Mesenchymal stem cell (in vitro differentiated cells and primary cell): ENCODE measurements around the gene BPIFB3.

ENCODE experiments used
- DNase-seq: peaks from one replicate; pipeline ENCODE4 v3.0.0-alpha.2; 2013
- H2AFZ ChIP-seq: one replicate; pipeline ENCODE4 v1.6.1; 2013; ENCODE audit warnings: low read depth, mild to moderate bottlenecking, control low read depth, inconsistent platforms, low read length, moderate library complexity
- H2AK5ac ChIP-seq: 2 replicates; pipeline ENCODE4 v1.6.1; 2013; ENCODE audit warnings: low read length, moderate library complexity, mild to moderate bottlenecking, inconsistent platforms; ENCODE audit not compliant: severe bottlenecking
- H2BK120ac ChIP-seq: one replicate; pipeline ENCODE4 v1.6.1; 2013; ENCODE audit warnings: low read depth, mild to moderate bottlenecking, inconsistent platforms, low read length, moderate library complexity
- H2BK12ac ChIP-seq, 2 experiments: one replicate each; pipeline ENCODE4 v1.6.1; 2013; ENCODE audit warnings: inconsistent platforms in 2 of 2, low read length in 2 of 2, mild to moderate bottlenecking in 2 of 2, moderate library complexity in 2 of 2, control low read depth in 1 of 2
- H2BK15ac ChIP-seq: one replicate; pipeline ENCODE4 v1.6.1; 2013; ENCODE audit warnings: mild to moderate bottlenecking, low read depth, inconsistent platforms; ENCODE audit not compliant: poor library complexity, severe bottlenecking
- H2BK5ac ChIP-seq: 2 replicates; pipeline ENCODE4 v1.6.1; 2013; ENCODE audit warnings: low read depth, mild to moderate bottlenecking, low read length, control low read depth, inconsistent platforms; ENCODE audit not compliant: poor library complexity, severe bottlenecking
- H3K14ac ChIP-seq, 2 experiments: one replicate each; pipeline ENCODE4 v1.6.1; 2013; ENCODE audit warnings: inconsistent platforms in 2 of 2, low read length in 2 of 2, control low read depth in 1 of 2, mild to moderate bottlenecking in 1 of 2, moderate library complexity in 1 of 2
- H3K18ac ChIP-seq, 2 experiments: one replicate each; pipeline ENCODE4 v1.6.1; 2013; ENCODE audit warnings: inconsistent platforms in 2 of 2, low read length in 2 of 2, control low read depth in 1 of 2, low read depth in 1 of 2, mild to moderate bottlenecking in 1 of 2
- H3K23ac ChIP-seq, 2 experiments: one replicate each; pipeline ENCODE4 v1.6.1; 2013; ENCODE audit warnings: inconsistent platforms in 2 of 2, low read length in 2 of 2, mild to moderate bottlenecking in 2 of 2, moderate library complexity in 2 of 2, control low read depth in 1 of 2
- H3K27ac ChIP-seq: 2 replicates; pipeline ENCODE4 v1.5.1; 2013; ENCODE audit warnings: mild to moderate bottlenecking, moderate library complexity, low read length, control low read depth, inconsistent platforms; ENCODE audit not compliant: poor library complexity, severe bottlenecking
- H3K27me3 ChIP-seq, 2 experiments: 2 replicates each; pipeline versions ENCODE4 v1.6.1 to v1.7.0; 2013; ENCODE audit warnings: low read length in 2 of 2, mild to moderate bottlenecking in 2 of 2, moderate library complexity in 2 of 2, control low read depth in 1 of 2, inconsistent platforms in 1 of 2; ENCODE audit not compliant: control insufficient read depth in 1 of 2, insufficient read depth in 1 of 2
- H3K36me3 ChIP-seq, 2 experiments: 2 replicates each; pipeline versions ENCODE4 v1.6.1 to v1.7.0; 2013; ENCODE audit warnings: low read length in 2 of 2, control low read depth in 1 of 2, inconsistent platforms in 1 of 2, low read depth in 1 of 2, mild to moderate bottlenecking in 1 of 2; ENCODE audit not compliant: insufficient read depth in 2 of 2, control insufficient read depth in 1 of 2
- H3K4ac ChIP-seq, 2 experiments: one replicate each; pipeline ENCODE4 v1.6.1; 2013; ENCODE audit warnings: inconsistent platforms in 2 of 2, low read length in 2 of 2, mild to moderate bottlenecking in 2 of 2, moderate library complexity in 2 of 2, control low read depth in 1 of 2, low read depth in 1 of 2
- H3K4me1 ChIP-seq: 2 replicates; pipeline ENCODE4 v1.6.1; 2013; ENCODE audit warnings: low read depth, low read length, control low read depth; ENCODE audit not compliant: control insufficient read depth, insufficient read depth
- H3K4me2 ChIP-seq: 2 replicates; pipeline ENCODE4 v1.6.1; 2013; ENCODE audit warnings: low read length, mild to moderate bottlenecking, inconsistent platforms; ENCODE audit not compliant: poor library complexity, severe bottlenecking
- H3K4me3 ChIP-seq, 2 experiments: 2 replicates each; pipeline versions ENCODE4 v1.5.1 to v1.7.0; 2013; ENCODE audit warnings: low read length in 2 of 2, mild to moderate bottlenecking in 2 of 2, control low read depth in 1 of 2, low read depth in 1 of 2; ENCODE audit not compliant: insufficient read depth in 1 of 2
- H3K79me1 ChIP-seq: replicated peaks from 2 replicates; pipeline ENCODE4 v1.6.1; 2013; ENCODE audit warnings: mild to moderate bottlenecking, control low read depth, low read length, inconsistent platforms; ENCODE audit not compliant: poor library complexity, severe bottlenecking
- H3K9ac ChIP-seq: 2 replicates; pipeline ENCODE4 v1.7.0; 2013; ENCODE audit warnings: mild to moderate bottlenecking, low read length, moderate library complexity
- H3K9me3 ChIP-seq: 2 replicates; pipeline ENCODE4 v1.7.0; 2013; ENCODE audit warnings: mild to moderate bottlenecking, low read length; ENCODE audit not compliant: control insufficient read depth
- H4K8ac ChIP-seq: one replicate; pipeline ENCODE4 v1.6.1; 2013; ENCODE audit warnings: inconsistent platforms, mild to moderate bottlenecking, low read length, moderate library complexity
- H4K91ac ChIP-seq: one replicate; pipeline ENCODE4 v1.6.1; 2013; ENCODE audit warnings: mild to moderate bottlenecking, low read length, inconsistent platforms
- WGBS: methylation state at CpG from one replicate; pipeline ENCODE4 v1.1.7; 2013; ENCODE audit warnings: mixed read lengths; 5-methylcytosine and 5-hydroxymethylcytosine counted together

BPIFB3 gene

DNA sequence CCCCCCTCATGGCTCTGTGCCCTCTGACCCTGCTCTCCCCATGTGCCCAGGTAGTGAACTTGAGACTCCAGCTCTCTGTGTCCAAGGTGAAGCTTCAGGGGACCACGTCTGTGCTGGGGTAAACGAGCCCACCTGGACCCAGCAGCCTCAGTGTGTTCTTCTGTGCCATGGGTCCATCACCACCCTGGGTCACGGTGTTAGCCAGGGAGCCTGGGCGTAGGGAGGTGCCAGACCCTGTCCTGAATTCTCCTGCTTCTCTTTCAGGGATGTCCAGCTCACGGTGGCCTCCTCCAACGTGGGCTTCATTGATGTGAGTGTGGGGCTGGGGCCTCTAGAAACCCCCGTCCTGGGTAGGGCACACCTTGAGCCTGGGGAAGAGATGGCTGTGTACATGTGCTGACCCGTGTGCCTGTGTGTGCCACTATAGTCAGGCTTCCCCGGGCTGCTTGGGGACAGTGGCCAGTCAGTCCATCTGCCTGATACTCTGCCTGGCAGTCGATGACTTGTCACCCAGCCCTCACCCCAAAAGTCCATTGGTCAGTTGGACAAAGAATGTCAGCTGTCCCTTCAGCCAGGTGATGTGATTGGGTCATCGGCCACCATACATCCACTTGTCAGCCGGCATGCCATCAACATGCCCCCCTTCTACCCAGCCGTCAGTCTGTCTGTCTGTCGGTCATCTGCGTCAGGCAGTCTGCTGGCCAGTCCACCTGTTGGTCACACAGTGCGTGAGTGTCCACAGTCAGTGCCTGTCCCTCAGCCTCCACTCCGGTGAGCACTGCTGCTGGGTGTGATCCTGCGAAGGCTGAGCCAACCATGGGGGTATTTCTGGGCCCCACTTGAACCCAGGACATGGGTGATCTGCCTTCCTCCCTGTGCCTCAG lies 33.2 kb upstream of the BPIFB3 start:
- H3K23ac ChIP-seq, result no peak overlapping the region
- H3K4me2 ChIP-seq, result no peak overlapping the region
- no peak overlapping the region for H3K4ac ChIP-seq
- H3K9ac ChIP-seq, result no peak overlapping the region
- no peak overlapping the region for H2BK12ac ChIP-seq
- no peaks in the 10 kb centered on the region for H3K4me1 ChIP-seq
- no peak overlapping the region for H2BK120ac ChIP-seq
- no peak overlapping the region for H3K27ac ChIP-seq
- H3K79me1 ChIP-seq, result no peaks in the 10 kb centered on the region
- H2BK5ac ChIP-seq, result no peak overlapping the region
- peaks cover 5% of the 10 kb centered on the region for H3K9me3 ChIP-seq
- H2AFZ ChIP-seq, result no peak overlapping the region
- no peak overlapping the region for H3K18ac ChIP-seq
- no peak overlapping the region for H4K91ac ChIP-seq
- H3K36me3 ChIP-seq, result no peaks in the 10 kb centered on the region
- peaks cover 10 to 56% of the 10 kb centered on the region in 2 experiments for H3K27me3 ChIP-seq
- H4K8ac ChIP-seq, result no peak overlapping the region
- no peak overlapping the region for H2BK15ac ChIP-seq
- H2AK5ac ChIP-seq, result no peak overlapping the region
- WGBS, result 78% methylated on average over 18 of the region's 18 CpGs
- no peak overlapping the region for H3K14ac ChIP-seq
- H3K4me3 ChIP-seq, result no peak overlapping the region
- no peak for DNase-seq

DNA sequence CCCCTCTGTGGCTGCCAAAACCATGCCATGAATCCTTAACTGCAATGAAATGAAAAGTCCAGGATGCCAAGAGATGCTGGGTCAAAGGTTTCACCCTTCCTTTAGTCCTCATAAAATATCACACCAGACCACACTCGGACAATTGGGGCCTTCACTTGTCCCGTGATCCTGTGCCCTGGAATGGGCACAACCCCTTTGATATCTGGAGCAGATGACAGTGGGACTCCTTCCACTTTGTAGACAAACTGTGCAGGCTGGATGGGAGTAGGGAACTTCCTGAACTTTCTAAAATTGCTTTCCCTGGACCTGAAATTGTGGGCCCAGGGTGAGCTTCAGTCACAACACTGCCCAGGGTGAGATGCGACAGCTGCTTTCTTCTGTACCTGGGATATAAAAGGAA lies 31.8 kb upstream of the BPIFB3 start:
- H2BK12ac ChIP-seq, result no peak overlapping the region
- H3K9me3 ChIP-seq, result peaks cover 6% of the 10 kb centered on the region
- H3K36me3 ChIP-seq, result no peaks in the 10 kb centered on the region
- H3K4me1 ChIP-seq, result no peaks in the 10 kb centered on the region
- no peak overlapping the region for H3K4ac ChIP-seq
- no peak overlapping the region for H4K91ac ChIP-seq
- H3K9ac ChIP-seq, result no peak overlapping the region
- H3K27me3 ChIP-seq, result peaks cover under 1 to 43% of the 10 kb centered on the region in 2 experiments
- H3K18ac ChIP-seq, result no peak overlapping the region
- no peak for DNase-seq
- H4K8ac ChIP-seq, result no peak overlapping the region
- WGBS, result 74% methylated on average over 3 of the region's 3 CpGs
- no peak overlapping the region for H2BK5ac ChIP-seq
- H3K4me3 ChIP-seq, result no peak overlapping the region
- H2AK5ac ChIP-seq, result no peak overlapping the region
- no peak overlapping the region for H2BK120ac ChIP-seq
- no peak overlapping the region for H3K27ac ChIP-seq
- no peak overlapping the region for H3K23ac ChIP-seq
- H3K14ac ChIP-seq, result no peak overlapping the region
- no peaks in the 10 kb centered on the region for H3K79me1 ChIP-seq
- no peak overlapping the region for H3K4me2 ChIP-seq
- H2BK15ac ChIP-seq, result no peak overlapping the region
- H2AFZ ChIP-seq, result no peak overlapping the region

DNA sequence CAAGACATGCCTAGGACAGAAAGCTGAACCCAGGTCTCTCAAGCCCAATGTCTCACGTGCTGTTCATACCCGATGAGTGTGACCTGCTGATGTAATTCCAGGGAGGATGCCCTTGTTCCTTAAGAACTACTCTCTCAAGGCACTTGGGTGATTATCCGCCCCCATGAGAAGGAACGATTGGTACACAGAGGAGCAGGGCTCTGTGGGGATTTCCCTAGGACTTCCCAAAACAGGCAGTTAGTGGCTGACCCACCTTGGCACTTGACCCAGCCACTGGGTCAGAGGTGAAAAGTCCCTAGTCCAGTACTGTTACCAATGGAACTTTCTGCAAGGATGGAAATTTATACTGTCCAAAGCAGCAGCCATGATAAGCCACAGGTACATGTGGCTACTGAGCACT lies 31.4 kb upstream of the BPIFB3 start:
- H3K4ac ChIP-seq, result no peak overlapping the region
- no peak overlapping the region for H2BK15ac ChIP-seq
- H3K27me3 ChIP-seq, result peaks cover 0 to 45% of the 10 kb centered on the region in 2 experiments
- DNase-seq, result no peak
- no peak overlapping the region for H3K23ac ChIP-seq
- no peak overlapping the region for H2AFZ ChIP-seq
- H3K4me3 ChIP-seq, result no peak overlapping the region
- no peak overlapping the region for H2BK12ac ChIP-seq
- H2BK120ac ChIP-seq, result no peak overlapping the region
- no peak overlapping the region for H2AK5ac ChIP-seq
- H3K27ac ChIP-seq, result no peak overlapping the region
- H4K91ac ChIP-seq, result no peak overlapping the region
- H3K18ac ChIP-seq, result no peak overlapping the region
- no peak overlapping the region for H3K14ac ChIP-seq
- no peak overlapping the region for H2BK5ac ChIP-seq
- H3K79me1 ChIP-seq, result no peaks in the 10 kb centered on the region
- H3K9me3 ChIP-seq, result peaks cover 6% of the 10 kb centered on the region
- H3K4me2 ChIP-seq, result no peak overlapping the region
- H3K4me1 ChIP-seq, result no peaks in the 10 kb centered on the region
- no peak overlapping the region for H4K8ac ChIP-seq
- WGBS, result 82% methylated on average over 4 of the region's 4 CpGs
- no peak overlapping the region for H3K9ac ChIP-seq
- no peaks in the 10 kb centered on the region for H3K36me3 ChIP-seq

DNA sequence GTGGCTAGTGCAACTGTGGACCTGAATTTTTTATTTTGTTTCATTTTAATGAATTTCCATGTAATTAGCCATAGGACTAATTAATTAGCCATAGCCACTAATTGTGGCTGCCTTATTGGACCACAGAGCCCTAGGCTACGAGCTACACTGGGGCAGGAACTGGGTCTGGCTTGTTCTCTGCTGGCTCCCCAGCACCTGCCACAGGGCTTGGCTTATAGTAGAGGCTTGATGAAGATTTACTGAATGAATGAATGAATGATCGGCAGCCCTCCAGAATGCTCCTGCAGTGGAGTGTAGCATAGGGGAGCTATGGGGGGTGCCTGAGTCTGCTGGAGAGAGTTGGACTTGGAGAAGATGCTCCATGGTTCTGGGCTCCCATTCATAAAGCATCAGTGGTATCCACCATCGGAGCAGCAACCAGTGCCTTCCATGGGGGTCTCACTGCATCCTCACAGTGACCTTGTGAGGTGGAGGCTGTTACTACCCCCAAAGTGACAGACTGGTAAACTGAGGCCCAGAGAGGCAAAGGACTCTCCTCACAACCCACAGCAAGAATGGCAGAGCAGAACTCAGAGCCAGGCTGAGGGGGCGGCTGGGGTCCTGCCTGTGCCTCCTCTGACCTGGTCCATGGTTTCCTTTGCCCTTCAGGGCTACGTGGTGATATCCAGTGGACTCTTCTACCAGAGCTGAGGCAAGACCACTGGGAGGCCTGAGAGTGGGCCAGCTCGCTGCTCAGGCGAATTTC lies 30.8 kb upstream of the BPIFB3 start:
- 58% methylated on average over 7 of the region's 7 CpGs for WGBS

More for the DNA sequence above, 30.8 kb upstream of the BPIFB3 start:
- Histone ChIP-seq H2BK120ac (no peak overlapping the region), H2AFZ (no peak overlapping the region), H3K18ac (no peak overlapping the region), H3K4me1 (no peaks in the 10 kb centered on the region), H3K36me3 (no peaks in the 10 kb centered on the region), H4K8ac (no peak overlapping the region), H3K23ac (no peak overlapping the region), H2BK15ac (no peak overlapping the region), H3K9me3 (peaks cover 6% of the 10 kb centered on the region), H3K4me2 (no peak overlapping the region), H3K4ac (no peak overlapping the region), H3K27me3 (peaks cover 1 to 44% of the 10 kb centered on the region in 2 experiments), H3K27ac (no peak overlapping the region), H2BK5ac (no peak overlapping the region), H3K9ac (no peak overlapping the region), H3K4me3 (no peak overlapping the region), H2BK12ac (no peak overlapping the region), H2AK5ac (no peak overlapping the region), H3K14ac (no peak overlapping the region), H3K79me1 (no peaks in the 10 kb centered on the region), H4K91ac (no peak overlapping the region)
- DNase-seq, result no peak
